Measurements from ENCODE around the gene CENPW.

CENPW gene

DNA sequence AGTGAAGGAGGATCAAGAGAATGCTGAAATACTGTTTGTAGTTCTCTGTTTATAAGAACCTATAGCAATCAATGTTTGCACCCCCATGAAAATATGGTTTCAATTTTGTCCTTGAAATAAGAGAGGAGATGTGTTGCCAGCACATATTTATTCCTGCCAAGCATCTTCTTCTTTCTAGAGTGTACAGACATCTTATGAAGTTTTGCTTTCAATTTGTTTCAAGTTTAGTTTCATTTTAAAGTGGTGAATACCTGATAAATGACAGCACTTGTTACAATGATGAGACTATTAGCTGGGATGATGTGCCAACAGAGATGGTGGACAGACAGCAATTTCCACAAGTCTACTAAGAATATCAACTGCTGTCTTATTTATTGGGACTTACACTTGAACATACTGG, 39.2 kb upstream of the CENPW start:
- Histone ChIP-seq H3K9me2 (replicated peaks; ENCODE audit: insufficient read depth, low read length) (no peaks in the 10 kb centered on the region), H3K4me2 (ENCODE audit: low read depth, low read length, poor library complexity, severe bottlenecking) (no peak overlapping the region)

GRCh38 chr6:126302191-126302590, 37.7 kb upstream of the CENPW start:
- Histone ChIP-seq H3F3A (ENCODE audit: insufficient read depth) (no peaks in the 10 kb centered on the region), H3K9me3 (ENCODE audit: insufficient read depth, low read length) (no peaks in the 10 kb centered on the region), H2AFZ (ENCODE audit: low read depth, low read length, severe bottlenecking) (no peak overlapping the region), H3K27ac (ENCODE audit: low read depth, low read length) (no peak overlapping the region), H3K27me3 (ENCODE audit: low read length) (no peaks in the 10 kb centered on the region), H4K20me1 (ENCODE audit: low read depth, low read length) (no peaks in the 10 kb centered on the region), H3K9ac (ENCODE audit: low read length) (no peak overlapping the region), H3K36me3 (ENCODE audit: low read length) (no peaks in the 10 kb centered on the region), H3K9me2 (replicated peaks; ENCODE audit: insufficient read depth, low read length) (no peaks in the 10 kb centered on the region), H3K4me3 (ENCODE audit: insufficient read depth, low read length, poor library complexity, severe bottlenecking) (no peak overlapping the region), H3K79me2 (ENCODE audit: insufficient read depth, low read length) (no peaks in the 10 kb centered on the region), H3K4me2 (ENCODE audit: low read depth, low read length, poor library complexity, severe bottlenecking) (no peak overlapping the region)
- no peak for TF ChIP-seq EZH2phosphoT487 (conservative IDR thresholded peaks at IDR 0.05; ENCODE audit: low read length)
- TF ChIP-seq CTCF (IDR thresholded peaks at IDR 0.05; ENCODE audit: insufficient read depth, low read length, poor library complexity, severe bottlenecking) = no peak

More for the DNA sequence above, 39.2 kb upstream of the CENPW start:
- Histone ChIP-seq H4K20me1 (ENCODE audit: low read depth, low read length) (no peaks in the 10 kb centered on the region), H3K79me2 (ENCODE audit: insufficient read depth, low read length) (no peaks in the 10 kb centered on the region), H3K27me3 (ENCODE audit: low read length) (no peaks in the 10 kb centered on the region), H3K9me3 (ENCODE audit: insufficient read depth, low read length) (no peaks in the 10 kb centered on the region), H3K27ac (ENCODE audit: low read depth, low read length) (no peak overlapping the region), H3F3A (ENCODE audit: insufficient read depth) (no peaks in the 10 kb centered on the region), H2AFZ (ENCODE audit: low read depth, low read length, severe bottlenecking) (no peak overlapping the region), H3K4me3 (ENCODE audit: insufficient read depth, low read length, poor library complexity, severe bottlenecking) (no peak overlapping the region), H3K36me3 (ENCODE audit: low read length) (no peaks in the 10 kb centered on the region), H3K9ac (ENCODE audit: low read length) (no peak overlapping the region)
- TF ChIP-seq CTCF (IDR thresholded peaks at IDR 0.05; ENCODE audit: insufficient read depth, low read length, poor library complexity, severe bottlenecking) (no peak), EZH2phosphoT487 (conservative IDR thresholded peaks at IDR 0.05; ENCODE audit: low read length) (no peak)

GRCh38 chr6:126307849-126308248, 32.1 kb upstream of the CENPW start:
- H3K36me3 ChIP-seq (ENCODE audit: low read length) = no peaks in the 10 kb centered on the region
- H3K79me2 ChIP-seq (ENCODE audit: insufficient read depth, low read length) = no peaks in the 10 kb centered on the region
- no peak overlapping the region for H3K4me3 ChIP-seq (ENCODE audit: insufficient read depth, low read length, poor library complexity, severe bottlenecking)
- no peaks in the 10 kb centered on the region for H3K27me3 ChIP-seq (ENCODE audit: low read length)
- no peaks in the 10 kb centered on the region for H3F3A ChIP-seq (ENCODE audit: insufficient read depth)
- no peaks in the 10 kb centered on the region for H4K20me1 ChIP-seq (ENCODE audit: low read depth, low read length)
- TF ChIP-seq EZH2phosphoT487 (conservative IDR thresholded peaks at IDR 0.05; ENCODE audit: low read length) (no peak), CTCF (IDR thresholded peaks at IDR 0.05; ENCODE audit: insufficient read depth, low read length, poor library complexity, severe bottlenecking) (no peak)
- H2AFZ ChIP-seq (ENCODE audit: low read depth, low read length, severe bottlenecking) = no peak overlapping the region
- H3K4me2 ChIP-seq (ENCODE audit: low read depth, low read length, poor library complexity, severe bottlenecking) = no peak overlapping the region
- no peak overlapping the region for H3K27ac ChIP-seq (ENCODE audit: low read depth, low read length)
- no peaks in the 10 kb centered on the region for H3K9me3 ChIP-seq (ENCODE audit: insufficient read depth, low read length)
- no peak overlapping the region for H3K9ac ChIP-seq (ENCODE audit: low read length)
- no peaks in the 10 kb centered on the region for H3K9me2 ChIP-seq (replicated peaks; ENCODE audit: insufficient read depth, low read length)

All from SU-DHL-6 (cell line).